A549 (cell line): Measurements from ENCODE around the gene CLIC4. TPM values are rescaled to one million over a fixed set of nuclear protein-coding genes. Genes with fewer than 3 reads are reported as not detected.

ENCODE experiments used
- ATAC-seq, 2 experiments: fragments of 200-7000 bp in 1 of 2; fragments of >200 bp in 1 of 2; cut with Nextera tagmentation in 1 of 2; cut with Tn5 transposase in 1 of 2; 3 replicates each; pipeline versions ENCODE4 v1.8.0 to v1.9.1; 2018 to 2020; ENCODE audit warnings: mild to moderate bottlenecking in 1 of 2, moderate library complexity in 1 of 2
- CTCF ChIA-PET: fragments of 300-600 bp; sonication (Branson Sonifier 250); formaldehyde crosslinking; extraction: SDS; loops from one replicate; lab custom pipeline; 2021; ENCODE audit warnings: antibody characterized with exemption, inconsistent platforms; lab: Yijun Ruan, JAX
- POLR2A ChIA-PET: fragments of 350-600 bp; formaldehyde crosslinking; extraction: SDS; loops from one replicate; lab custom pipeline; 2021; ENCODE audit warnings: antibody characterized with exemption, inconsistent platforms; lab: Yijun Ruan, JAX
- DNase-seq, 2 experiments: peaks; one replicate each; pipeline versions ENCODE4 v3.0.0 to v3.0.0-alpha.2; 2011 to 2016; ENCODE audit warnings: low read depth in 1 of 2, low spot score in 1 of 2
- FAIRE-seq: peaks from 2 replicates; lab custom pipeline; 2011; peaks lifted over from hg19 to GRCh38; lab: Jason Lieb, UNC
- H3K27ac ChIP-seq, 2 experiments: fragments of >200 bp; sonication (Bioruptor Twin); formaldehyde crosslinking; 3 replicates each; pipeline ENCODE4 v1.5.1; 2016 to 2017
- H3K4me1 ChIP-seq: fragments of >200 bp; sonication (Bioruptor Twin); formaldehyde crosslinking; 3 replicates; pipeline ENCODE4 v1.6.1; 2016
- H3K4me2 ChIP-seq: fragments of >200 bp; sonication (Bioruptor Twin); formaldehyde crosslinking; 3 replicates; pipeline ENCODE4 v1.6.1; 2016
- H3K4me3 ChIP-seq: fragments of >200 bp; sonication (Bioruptor Twin); formaldehyde crosslinking; 3 replicates; pipeline ENCODE4 v1.5.1; 2016
- H3K9me3 ChIP-seq: fragments of >200 bp; sonication (Bioruptor Twin); formaldehyde crosslinking; 3 replicates; pipeline ENCODE4 v1.6.1; 2016
- EHF ChIP-seq: fragments of 250-450 bp; sonication (Bioruptor Pico); IDR thresholded peaks from 2 replicates; pipeline ENCODE4 v1.5.0; 2020; ENCODE audit warnings: mild to moderate bottlenecking
- FOXS1 ChIP-seq: fragments of 250-450 bp; sonication (Bioruptor Pico); IDR thresholded peaks from 2 replicates; pipeline ENCODE4 v1.5.0; 2020; ENCODE audit warnings: mild to moderate bottlenecking, moderate library complexity
- HEYL ChIP-seq: fragments of 250-450 bp; sonication (Bioruptor Pico); IDR thresholded peaks from 2 replicates; pipeline ENCODE4 v1.8.0; 2021; ENCODE audit warnings: mild to moderate bottlenecking, moderate library complexity
- HMGXB4 ChIP-seq: fragments of 250-450 bp; sonication (Bioruptor Pico); IDR thresholded peaks from 2 replicates; pipeline ENCODE4 v1.5.0; 2021; ENCODE audit warnings: mild to moderate bottlenecking, moderate library complexity, borderline replicate concordance
- HOXA7 ChIP-seq: fragments of 250-450 bp; sonication (Bioruptor Pico); IDR thresholded peaks from 2 replicates; pipeline ENCODE4 v1.5.0; 2020; ENCODE audit warnings: mild to moderate bottlenecking, moderate library complexity
- HOXB5 ChIP-seq: fragments of 250-450 bp; sonication (Bioruptor Pico); IDR thresholded peaks from 2 replicates; pipeline ENCODE4 v1.5.0; 2020; ENCODE audit warnings: mild to moderate bottlenecking, moderate library complexity
- JUNB ChIP-seq: fragments of >200 bp; sonication (Bioruptor Twin); formaldehyde crosslinking; IDR thresholded peaks from 2 replicates; pipeline ENCODE4 v1.6.1; 2016
- MAFK ChIP-seq: fragments of 450-650 bp; IDR thresholded peaks from 2 replicates; pipeline ENCODE4 v1.6.1; 2014; ENCODE audit not compliant: partially characterized antibody
- NFE2L2 ChIP-seq: fragments of 150-350 bp; conservative IDR thresholded peaks from 2 replicates; pipeline ENCODE4 v1.6.1; 2014; ENCODE audit warnings: low read length
- NPAS2 ChIP-seq: fragments of 250-450 bp; sonication (Bioruptor Pico); IDR thresholded peaks from 2 replicates; pipeline ENCODE4 v1.8.0; 2022; ENCODE audit warnings: mild to moderate bottlenecking, moderate library complexity, borderline replicate concordance
- RARB ChIP-seq: fragments of 250-450 bp; sonication (Bioruptor Pico); IDR thresholded peaks from 2 replicates; pipeline ENCODE4 v1.8.0; 2021; ENCODE audit warnings: mild to moderate bottlenecking, moderate library complexity
- RNF2 ChIP-seq: fragments of 200-600 bp; sonication (generic); IDR thresholded peaks from 2 replicates; pipeline ENCODE4 v1.6.1; 2016; ENCODE audit warnings: low read depth, mild to moderate bottlenecking, antibody characterized with exemption, moderate library complexity, borderline replicate concordance
- SMC3 ChIP-seq: fragments of >200 bp; sonication (Bioruptor Twin); formaldehyde crosslinking; IDR thresholded peaks from 3 replicates; pipeline ENCODE4 v1.6.1; 2018; ENCODE audit warnings: inconsistent platforms
- TFCP2L1 ChIP-seq: fragments of 250-450 bp; sonication (Bioruptor Pico); IDR thresholded peaks from 2 replicates; pipeline ENCODE4 v1.5.0; 2021; ENCODE audit warnings: mild to moderate bottlenecking
- ZC3H11A ChIP-seq: fragments of 450-650 bp; IDR thresholded peaks from 2 replicates; pipeline ENCODE4 v1.6.1; 2014; ENCODE audit warnings: antibody characterized with exemption, mild to moderate bottlenecking
- ZFP36 ChIP-seq: fragments of 450-650 bp; IDR thresholded peaks from 2 replicates; pipeline ENCODE4 v1.6.1; 2014; ENCODE audit warnings: borderline replicate concordance; ENCODE audit not compliant: partially characterized antibody
- WGBS: methylation state at CpG from one replicate; pipeline ENCODE4 v1.1.6; 2017; ENCODE audit errors: missing lambda C conversion rate; 5-methylcytosine and 5-hydroxymethylcytosine counted together
- polyA plus RNA-seq, 4 experiments: library from polyadenylated mRNA; depleted of rRNA in 3 of 4; stranded (reverse); fragments of >200 nt; fragmentation: RNase III in 1 of 4; extraction: RNeasy Plus Mini Kit Qiagen cat#74134 plus additional on column Dnase treatment in 1 of 4; gene quantifications; 2 replicates in 3 of 4; 3 replicates in 1 of 4; pipeline ENCODE4 v1.2.3, GENCODE V29; 2011 to 2017
- TF ChIP-seq, protein P1 (sequence below): IDR thresholded peaks from 2 replicates; pipeline ENCODE4 v1.6.1; 2012
- TF ChIP-seq, protein P2 (sequence below): fragments of 250-450 bp; sonication (Bioruptor Pico); IDR thresholded peaks from 2 replicates; pipeline ENCODE4 v1.5.0; 2020; ENCODE audit warnings: low read depth, mild to moderate bottlenecking, moderate library complexity

CLIC4 gene
- polyA plus RNA-seq, 2 of the 4 experiments (the other 2 are of a cell fraction), result 52.1 to 97.4 TPM

- no peak for FAIRE-seq
- CTCF ChIA-PET, result no interaction called here
- no peak for TF ChIP-seq RNF2
- TF ChIP-seq ZC3H11A, result no peak
- no peak for TF ChIP-seq NFE2L2
- TF ChIP-seq, all 56 proteins: peak for 0
These were observed 139.5 kb downstream of the CLIC4 start for GRCh38 chr1:24884751-24885150.

GRCh38 chr1:24886241-24886640 lies 141.0 kb downstream of the CLIC4 start:
- CTCF ChIA-PET, result interaction anchor here (1.2 to 1.3 kb wide), 2 partner anchors 12 to 23 kb away, joined by 3 to 4 read pairs; no protein-coding TSS in a partner anchor
- no peak overlapping the region for H3K27ac ChIP-seq
- POLR2A ChIA-PET, result no interaction called here
- DNase-seq (no peak), FAIRE-seq (no peak), ATAC-seq (no peak)
- WGBS, result 83% methylated on average over 1 of the region's 1 CpG
- TF ChIP-seq, protein P1, sequence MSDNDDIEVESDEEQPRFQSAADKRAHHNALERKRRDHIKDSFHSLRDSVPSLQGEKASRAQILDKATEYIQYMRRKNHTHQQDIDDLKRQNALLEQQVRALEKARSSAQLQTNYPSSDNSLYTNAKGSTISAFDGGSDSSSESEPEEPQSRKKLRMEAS, result no peak
- TF ChIP-seq MAFK (no peak), HOXB5 (no peak), RARB (CRISPR knock-in tag) (no peak), EHF (CRISPR knock-in tag) (no peak), HOXA7 (CRISPR knock-in tag) (no peak), TFCP2L1 (CRISPR knock-in tag) (no peak), HMGXB4 (CRISPR knock-in tag) (no peak), ZFP36 (no peak), JUNB (no peak), HEYL (CRISPR knock-in tag) (no peak), NFE2L2 (no peak), ZC3H11A (no peak), SMC3 (no peak), NPAS2 (no peak), FOXS1 (CRISPR knock-in tag) (no peak)
- TF ChIP-seq, protein P2, sequence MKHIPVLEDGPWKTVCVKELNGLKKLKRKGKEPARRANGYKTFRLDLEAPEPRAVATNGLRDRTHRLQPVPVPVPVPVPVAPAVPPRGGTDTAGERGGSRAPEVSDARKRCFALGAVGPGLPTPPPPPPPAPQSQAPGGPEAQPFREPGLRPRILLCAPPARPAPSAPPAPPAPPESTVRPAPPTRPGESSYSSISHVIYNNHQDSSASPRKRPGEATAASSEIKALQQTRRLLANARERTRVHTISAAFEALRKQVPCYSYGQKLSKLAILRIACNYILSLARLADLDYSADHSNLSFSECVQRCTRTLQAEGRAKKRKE, result no peak
- no peak overlapping the region for H3K4me3 ChIP-seq
- no peaks in the 10 kb centered on the region for H3K4me1 ChIP-seq
- no peak overlapping the region for H3K4me2 ChIP-seq
- H3K9me3 ChIP-seq, result no peaks in the 10 kb centered on the region

More at GRCh38 chr1:24884751-24885150, 139.5 kb downstream of the CLIC4 start:
- Histone ChIP-seq H3K4me2 (no peak overlapping the region), H3K4me3 (no peak overlapping the region), H3K27ac (no peak overlapping the region), H3K4me1 (no peaks in the 10 kb centered on the region), H3K9me3 (no peaks in the 10 kb centered on the region)
- POLR2A ChIA-PET, result no interaction called here
- no peak for DNase-seq
- ATAC-seq, result no peak

GRCh38 chr1:24888061-24888970 lies 143.1 kb downstream of the CLIC4 start:
- Histone ChIP-seq H3K9me3 (0 out of 3 replicates have a peak, but pooled peaks cover 2% of the 10 kb centered on the region), H3K4me1 (no peaks in the 10 kb centered on the region), H3K4me3 (no peak overlapping the region), H3K27ac (no peak overlapping the region), H3K4me2 (no peak overlapping the region)
- 65% methylated on average over 7 of the region's 9 CpGs for WGBS
- FAIRE-seq, result no peak
- no peak for TF ChIP-seq ZFP36
- no peak for DNase-seq
- ChIA-PET CTCF (interaction anchor here (0.8 to 2.0 kb wide), 3 partner anchors 10 to 317 kb away, joined by 3 to 7 read pairs (median 5); no protein-coding TSS in a partner anchor), POLR2A (no interaction called here)
- no peak for ATAC-seq
